Stimulated activated CD4-positive, alpha-beta T cell treated with anti-CD3 and anti-CD28 coated beads, Interleukin-4, amount 100 ng/mL, for 1 hour (primary cell): Measurements from ENCODE around the gene BPI.
"Not testable (repeated sequence)": the region's sequence is repeated elsewhere in the genome, so short reads cannot be mapped to it uniquely, and the experiment has no call there.

Source experiments
- DNase-seq: peaks from one replicate; pipeline ENCODE4 v3.0.0-alpha.2; 2020

Gene BPI

GRCh38 chr20:38339521-38339896 lies 35.6 kb downstream of the BPI start:
- not testable (repeated sequence) for DNase-seq

GRCh38 chr20:38339997-38340396 lies 36.0 kb downstream of the BPI start:
- DNase-seq: no peak

- DNase-seq: no peak
Observed at GRCh38 chr20:38340693-38341092, 36.7 kb downstream of the BPI start.

- DNase-seq: no peak
Observed at GRCh38 chr20:38342216-38342615, 38.3 kb downstream of the BPI start.

- DNase-seq: no peak
Observed at GRCh38 chr20:38342713-38343310, 38.9 kb downstream of the BPI start.

- DNase-seq: no peak
Observed at GRCh38 chr20:38343311-38344106, 39.6 kb downstream of the BPI start.

- no peak for DNase-seq
Observed at GRCh38 chr20:38344107-38344701, 40.2 kb downstream of the BPI start.

- DNase-seq: no peak
Observed at GRCh38 chr20:38345643-38346042, 41.7 kb downstream of the BPI start.

GRCh38 chr20:38346247-38346651 lies 42.3 kb downstream of the BPI start, which contains the start of gene LBP:
Gene LBP (plus strand): TSS chr20:38346482. CDS start chr20:38346517, 35 bp downstream.
- no peak for DNase-seq

GRCh38 chr20:38346741-38347140 lies 42.8 kb downstream of the BPI start:
- no peak for DNase-seq

GRCh38 chr20:38349856-38350255 lies 45.9 kb downstream of the BPI start:
- DNase-seq: no peak

- DNase-seq: no peak
Observed at GRCh38 chr20:38350879-38351775, 47.2 kb downstream of the BPI start.

- DNase-seq: no peak
Observed at GRCh38 chr20:38353316-38353715, 49.4 kb downstream of the BPI start.

GRCh38 chr20:38354227-38354626 lies 50.3 kb downstream of the BPI start:
- DNase-seq: no peak

GRCh38 chr20:38355161-38356012 lies 51.4 kb downstream of the BPI start:
- DNase-seq: no peak

- no peak for DNase-seq
Observed at GRCh38 chr20:38357653-38358207, 53.8 kb downstream of the BPI start.

GRCh38 chr20:38358556-38358955 lies 54.6 kb downstream of the BPI start:
- no peak for DNase-seq

GRCh38 chr20:38363004-38363747 lies 59.2 kb downstream of the BPI start:
- no peak for DNase-seq

- DNase-seq: no peak
Observed at GRCh38 chr20:38369389-38369788, 65.4 kb downstream of the BPI start.

- DNase-seq: no peak
Observed at GRCh38 chr20:38372806-38373205, 68.8 kb downstream of the BPI start.
